GM19238 (cell line): ENCODE measurements around the gene FHAD1.

ENCODE experiments used
- DNase-seq: peaks from one replicate; pipeline ENCODE4 v3.0.0; 2011; ENCODE audit warnings: low spot score; ENCODE audit not compliant: insufficient read length

The FHAD1 gene

DNA sequence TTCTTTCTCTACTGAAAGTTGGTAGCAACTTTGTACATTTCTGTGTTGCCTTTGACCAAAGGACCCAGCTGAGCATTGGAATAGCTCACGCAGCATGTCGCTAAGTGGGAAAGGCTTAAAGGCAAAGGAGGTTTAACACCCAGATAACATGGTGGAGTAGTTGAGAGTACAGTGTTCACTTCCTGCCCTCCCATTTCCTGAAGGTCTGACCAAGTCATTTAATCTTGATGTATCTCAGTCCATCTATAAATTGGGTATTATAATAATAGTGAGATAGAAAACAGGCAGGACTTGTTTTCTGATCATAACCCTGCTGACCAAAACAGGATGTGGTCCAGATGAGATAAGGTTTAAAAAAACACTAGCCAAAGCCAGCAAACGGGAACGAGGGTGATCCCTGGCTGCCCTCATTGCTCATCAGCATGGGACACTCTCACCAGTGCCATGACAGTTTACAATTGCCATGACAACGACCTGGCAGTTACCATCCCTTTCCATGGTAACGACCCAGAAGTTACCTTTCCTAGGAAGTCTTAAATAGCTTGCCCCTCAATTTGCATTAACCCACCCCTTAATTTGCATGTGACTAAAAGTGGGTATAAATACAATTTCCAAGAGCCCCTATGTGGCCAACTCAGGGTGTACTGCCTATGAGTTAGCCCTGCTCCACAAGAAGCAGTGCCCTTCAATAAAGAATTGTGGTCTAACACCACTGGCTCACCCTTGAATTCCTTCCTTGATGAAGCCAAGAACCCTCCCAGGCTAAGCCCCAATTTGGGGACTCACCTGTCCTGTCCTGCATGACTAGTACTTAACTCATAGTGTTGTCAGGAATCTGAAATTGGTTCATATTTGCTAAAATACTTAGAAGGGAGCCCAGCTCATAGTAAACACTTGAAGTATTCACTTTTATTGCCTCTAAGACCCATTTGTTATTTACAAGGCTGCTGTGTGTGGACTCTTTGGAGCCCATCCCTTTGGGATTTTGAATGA, 28.4 kb upstream of the FHAD1 start:
- DNase-seq = no peak

DNA sequence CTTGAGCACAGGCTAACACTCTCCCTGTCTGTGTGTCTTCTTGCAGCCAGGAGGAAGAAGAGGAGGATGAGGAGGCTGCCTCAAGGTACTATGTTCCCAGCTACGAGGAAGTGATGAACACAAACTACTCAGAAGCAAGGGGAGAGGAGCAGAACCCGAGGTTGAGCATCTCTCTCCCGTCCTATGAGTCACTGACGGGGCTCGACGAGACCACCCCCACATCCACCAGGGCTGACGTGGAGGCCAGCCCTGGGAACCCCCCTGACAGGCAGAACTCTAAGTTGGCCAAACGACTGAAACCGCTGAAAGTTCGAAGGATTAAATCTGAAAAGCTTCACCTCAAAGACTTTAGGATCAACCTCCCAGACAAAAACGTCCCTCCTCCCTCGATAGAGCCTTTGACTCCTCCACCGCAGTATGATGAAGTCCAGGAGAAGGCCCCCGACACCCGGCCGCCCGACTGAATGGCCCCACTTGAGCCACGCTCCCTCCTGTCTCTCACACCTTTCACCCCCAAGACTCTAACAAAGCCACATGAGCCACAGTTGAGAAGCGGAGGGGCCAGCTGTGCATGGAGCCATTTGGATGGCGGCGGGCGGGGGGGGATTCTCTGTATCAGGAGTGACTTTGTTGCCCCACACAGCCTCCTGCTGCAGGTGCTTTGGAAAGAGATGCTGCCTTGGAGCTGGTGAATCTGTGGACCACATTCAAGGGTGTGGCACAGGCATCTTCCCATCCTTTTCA, 27.6 kb upstream of the FHAD1 start:
- DNase-seq = no peak

DNA sequence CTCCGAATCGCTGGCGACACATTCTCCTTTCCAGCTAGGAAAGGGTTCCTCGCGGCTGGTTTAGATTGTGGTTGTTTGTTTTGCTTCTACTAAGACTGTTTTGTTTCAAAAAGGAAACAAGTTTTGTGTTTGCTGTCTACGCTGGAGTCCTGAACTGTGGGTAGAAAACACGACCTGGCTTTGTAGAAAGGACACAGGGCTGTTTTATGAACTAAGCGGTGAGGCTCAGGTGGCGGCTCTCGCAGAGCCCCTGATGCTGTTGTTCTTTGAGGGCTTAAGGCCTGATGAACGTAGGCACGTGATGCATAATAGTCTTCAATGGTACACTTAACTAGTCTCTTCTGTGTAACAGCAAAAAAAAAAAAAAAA, 27.0 kb upstream of the FHAD1 start:
- DNase-seq = no peak

DNA sequence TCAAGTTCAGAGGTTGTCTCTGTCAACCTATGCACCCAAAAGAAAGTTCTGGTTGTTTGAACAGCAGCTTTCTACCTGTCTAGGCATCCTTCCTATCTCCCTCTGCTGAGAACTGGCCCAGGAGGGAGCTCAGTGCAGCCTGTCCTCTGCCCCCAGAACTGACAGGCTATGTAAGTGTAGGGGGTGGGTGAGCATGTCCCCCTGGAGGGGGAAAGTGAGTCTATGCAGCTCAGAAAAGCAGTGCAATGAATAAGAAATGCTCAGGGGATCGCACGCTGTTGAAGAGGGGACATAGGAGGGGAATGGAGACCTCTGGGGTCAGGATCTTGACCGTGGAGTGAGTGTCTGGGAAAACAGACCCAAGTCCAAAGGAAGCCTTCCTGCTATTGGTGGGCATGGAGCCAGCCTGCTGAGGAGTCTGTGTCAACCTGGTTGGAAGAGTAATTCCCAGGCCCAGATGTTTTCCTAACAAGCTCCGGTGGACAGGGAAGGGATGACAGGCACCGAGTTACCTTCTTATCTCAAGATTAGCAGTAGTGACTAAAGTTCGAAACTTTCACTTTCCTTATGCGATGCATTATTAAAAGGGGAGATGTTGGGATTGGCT, 26.1 kb upstream of the FHAD1 start:
- no peak for DNase-seq

DNA sequence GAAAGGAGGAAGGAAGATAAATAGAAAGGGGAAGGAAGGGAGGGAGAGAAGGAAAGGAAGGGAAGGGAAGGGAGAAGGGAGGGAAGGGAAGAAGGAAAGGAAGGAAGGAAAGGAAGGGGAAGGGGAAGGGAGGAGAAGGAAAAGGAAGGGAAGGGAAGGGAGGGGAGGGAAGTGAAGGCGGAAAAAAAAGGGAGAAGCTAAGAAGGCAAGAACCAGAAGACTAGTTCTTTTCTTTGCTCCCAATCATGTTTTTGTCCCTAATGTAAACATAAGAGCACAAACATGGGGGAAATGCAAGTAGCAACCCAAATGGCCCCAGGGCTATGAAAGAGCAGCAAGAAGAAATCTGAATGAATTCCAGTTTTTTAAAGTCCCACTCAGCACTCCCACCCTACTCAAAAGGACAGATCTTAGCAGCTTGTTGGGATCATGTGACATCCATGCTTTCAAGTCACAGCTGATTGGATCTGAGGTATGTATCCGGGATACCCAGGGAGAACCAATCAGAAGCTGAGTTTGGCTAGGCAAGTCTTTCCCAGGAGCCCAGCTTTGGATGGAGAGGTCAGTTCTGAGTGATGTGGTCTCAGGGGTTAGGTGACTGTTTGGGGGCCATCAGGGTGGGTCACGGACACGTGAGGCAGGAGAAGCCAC, 24.2 kb upstream of the FHAD1 start:
- no peak for DNase-seq

DNA sequence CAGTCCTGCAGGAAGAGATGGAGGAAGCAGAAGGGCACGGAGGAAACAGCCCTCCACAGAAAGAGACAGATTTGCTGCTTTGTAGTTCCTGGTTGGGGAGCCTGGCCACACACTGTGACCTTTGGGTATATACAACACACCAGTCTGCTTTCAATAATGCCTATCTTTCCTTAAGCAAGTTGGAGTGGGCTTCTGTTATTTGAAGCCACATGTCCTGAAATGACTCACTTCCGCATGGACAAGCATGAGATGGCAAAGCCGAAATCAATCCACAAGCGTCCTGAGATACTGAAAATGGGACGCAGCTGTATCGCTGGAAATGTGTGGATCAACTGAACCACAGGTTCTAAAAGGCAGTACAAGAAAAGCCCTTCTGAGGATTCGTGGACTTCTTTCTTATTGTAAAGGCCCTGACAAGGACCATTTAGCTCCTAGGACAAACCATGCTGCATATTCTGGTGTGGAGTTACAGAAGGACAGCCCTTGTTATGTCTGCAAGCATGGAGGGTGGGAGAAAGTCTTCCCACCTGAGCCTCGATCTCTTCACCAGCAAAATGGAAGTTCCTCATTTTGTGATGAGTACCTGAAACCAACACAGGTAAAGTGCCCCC, 22.7 kb upstream of the FHAD1 start:
- DNase-seq = no peak

DNA sequence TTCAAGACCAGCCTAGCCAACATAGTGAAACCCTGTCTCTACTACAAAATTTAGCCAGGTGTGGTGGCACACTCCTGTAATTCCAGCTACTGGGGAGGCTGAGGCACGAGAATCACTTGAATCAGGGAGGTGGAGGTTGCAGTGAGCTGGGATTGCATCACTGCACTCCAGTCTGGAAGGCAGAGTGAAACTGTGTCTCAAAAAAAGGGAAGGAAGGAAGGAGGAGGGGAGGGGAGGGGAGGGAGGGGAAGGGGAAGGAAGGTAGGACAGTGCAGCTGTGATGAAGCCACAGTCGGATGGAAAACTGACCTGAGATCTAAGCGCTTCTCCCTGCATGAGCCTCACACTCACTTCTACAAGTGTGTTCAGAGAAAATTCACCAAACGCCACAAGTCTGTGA, 22.0 kb upstream of the FHAD1 start:
- DNase-seq = no peak

DNA sequence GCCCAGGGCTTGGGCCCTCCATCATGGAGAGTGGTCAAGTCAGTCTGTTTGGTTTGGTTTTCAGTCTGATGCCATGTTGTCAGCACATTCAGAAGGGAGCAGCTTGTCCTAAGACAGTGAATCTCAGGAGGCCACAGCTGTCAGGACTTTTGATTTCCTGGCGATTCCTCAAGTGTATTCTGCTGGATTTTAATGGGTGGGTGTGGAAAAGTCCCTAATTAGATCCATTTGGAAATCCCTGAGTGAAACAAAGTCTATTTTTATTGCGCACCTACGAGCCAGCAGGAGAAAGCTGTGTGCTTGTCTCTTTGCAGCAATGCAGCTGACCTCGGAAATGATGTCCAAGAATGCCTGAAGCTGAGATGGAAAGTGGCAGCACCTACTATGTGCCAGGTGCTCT, 21.6 kb upstream of the FHAD1 start:
- no peak for DNase-seq

DNA sequence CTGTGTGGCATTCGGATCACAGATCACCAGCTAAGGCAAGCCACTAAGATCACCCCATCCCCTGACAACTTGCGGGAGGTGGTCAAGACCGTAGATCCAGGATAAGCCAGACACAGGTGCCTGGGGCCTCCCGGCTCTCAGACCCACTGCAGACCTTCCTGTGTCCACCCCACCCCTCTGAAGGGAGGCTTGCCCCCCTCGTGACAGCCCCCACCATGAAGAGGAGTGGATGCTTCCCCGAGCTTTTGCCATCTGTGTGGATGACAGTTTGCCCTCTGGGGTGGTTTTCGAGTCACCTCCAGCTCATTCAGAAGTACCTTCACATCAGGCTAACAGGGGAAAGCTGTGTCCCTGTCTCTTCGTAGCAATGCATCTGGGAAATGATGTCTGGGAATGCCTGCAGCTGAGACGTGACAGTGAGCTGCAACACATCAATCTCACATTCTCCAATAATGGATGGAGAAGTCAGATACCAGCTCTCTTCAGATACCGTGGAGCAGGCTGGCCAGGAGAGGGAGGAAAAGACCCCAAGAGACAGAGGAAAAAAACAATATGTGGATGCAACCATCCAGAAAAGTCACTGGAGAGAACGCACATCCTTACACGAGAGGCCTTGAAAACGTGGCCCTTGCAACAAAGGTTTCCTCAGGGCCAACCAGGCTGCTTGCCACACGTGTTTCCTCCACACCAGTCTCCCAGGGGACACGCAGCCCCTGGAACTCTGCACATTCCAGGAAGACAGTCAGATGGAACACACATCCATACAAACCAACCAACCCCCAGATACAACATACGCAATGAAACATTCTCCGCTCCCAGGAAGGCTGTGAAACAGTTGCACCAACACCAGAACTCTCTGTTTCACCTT, 20.4 kb upstream of the FHAD1 start:
- no peak for DNase-seq

DNA sequence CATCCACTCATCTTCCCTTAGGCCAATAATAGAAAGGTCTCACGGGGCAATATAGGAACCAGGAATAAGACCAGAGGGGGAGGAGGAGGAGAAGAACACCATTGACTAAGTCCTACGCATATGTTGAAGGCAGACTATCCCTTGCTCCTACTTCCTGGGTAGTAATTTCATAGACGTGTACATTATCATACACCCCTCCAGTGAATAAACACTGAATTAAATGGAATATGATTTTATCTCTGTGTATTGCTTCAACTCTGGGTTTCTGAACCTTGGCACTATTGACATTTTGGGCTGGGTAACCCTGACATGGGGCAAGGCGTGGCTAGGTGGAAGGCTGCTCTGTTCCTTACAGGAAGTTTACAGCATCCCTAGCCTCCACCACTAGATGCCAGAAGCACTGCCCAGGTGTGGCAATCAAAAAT, 17.3 kb upstream of the FHAD1 start:
- DNase-seq = no peak

DNA sequence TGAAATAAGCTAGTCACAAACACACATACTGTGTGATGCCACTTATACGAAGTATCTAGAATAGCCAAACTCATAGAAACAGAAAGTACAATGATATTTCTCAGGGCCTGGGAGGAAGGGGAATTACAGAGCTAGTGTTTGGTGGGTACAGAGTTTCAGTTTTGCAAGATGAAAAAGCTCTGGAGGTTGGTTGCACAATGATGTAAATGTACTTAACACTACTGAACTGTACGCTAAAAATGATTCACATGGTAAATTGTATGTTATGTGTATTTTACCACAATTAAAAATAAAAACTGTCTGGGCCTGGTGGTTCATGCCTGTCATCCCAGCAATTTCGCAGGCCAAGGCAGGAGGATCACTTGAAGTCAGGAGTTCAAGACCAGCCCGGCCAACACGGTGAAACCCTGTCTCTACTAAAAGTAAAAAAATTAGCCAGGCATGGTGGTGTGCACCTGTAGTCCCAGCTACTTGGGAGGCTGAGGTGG, 15.3 kb upstream of the FHAD1 start:
- DNase-seq = no peak

DNA sequence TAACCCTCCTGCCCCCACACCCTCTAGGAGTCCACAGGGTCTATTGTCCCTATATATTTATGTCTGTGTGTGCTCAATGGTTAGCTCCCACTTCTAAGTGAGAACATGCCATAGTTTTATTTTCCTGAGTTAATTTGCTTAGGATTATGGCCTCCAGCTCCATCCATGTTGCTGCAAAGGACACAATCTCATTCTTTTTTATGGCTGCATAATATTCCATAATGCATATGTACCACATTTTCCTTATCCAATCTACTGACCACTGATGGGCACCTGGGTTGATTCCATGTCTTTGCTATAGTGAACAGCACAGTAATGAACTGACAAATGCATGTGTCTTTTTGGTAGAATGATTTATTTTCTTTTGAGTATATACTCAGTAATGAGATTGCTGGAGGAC, 13.3 kb upstream of the FHAD1 start:
- DNase-seq = no peak

DNA sequence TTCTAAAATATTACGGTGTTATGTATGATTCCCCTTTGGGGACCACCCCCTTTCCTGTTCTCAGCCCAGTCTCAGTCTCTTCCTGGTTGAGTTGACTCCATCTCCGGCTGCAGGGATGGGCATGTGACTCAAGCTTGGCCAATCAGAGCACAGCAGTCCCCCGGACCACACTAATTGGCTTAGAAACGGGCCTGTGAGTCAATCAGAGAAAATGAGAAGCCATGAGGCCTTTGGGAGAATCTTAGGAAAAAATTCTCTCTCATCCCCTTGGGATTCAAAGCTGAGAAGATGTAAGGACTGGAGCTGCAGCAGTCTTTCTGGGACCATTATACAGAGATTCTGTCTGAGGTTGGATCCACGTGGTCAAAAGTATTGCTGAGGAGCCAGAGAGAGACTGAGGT, 10.7 kb upstream of the FHAD1 start:
- no peak for DNase-seq

DNA sequence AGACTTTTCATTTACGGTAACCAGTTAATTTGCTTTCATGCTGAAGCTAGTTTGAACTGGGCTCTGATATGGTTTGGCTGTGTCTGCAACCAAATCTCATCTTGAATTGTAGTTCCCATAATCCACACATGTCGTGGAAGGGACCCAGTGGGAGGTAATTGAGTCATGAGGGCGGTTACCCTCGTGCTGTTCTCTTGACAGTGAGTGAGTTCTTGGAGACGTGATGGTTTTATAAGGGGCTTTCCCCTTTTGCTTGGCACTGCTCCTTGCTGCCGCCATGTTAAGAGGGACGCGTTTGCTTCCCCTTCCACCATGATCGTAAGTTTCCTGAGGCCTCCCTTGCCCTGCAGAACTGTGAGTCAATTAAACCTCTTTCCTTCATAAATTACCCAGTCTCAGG, 10.3 kb upstream of the FHAD1 start:
- no peak for DNase-seq

DNA sequence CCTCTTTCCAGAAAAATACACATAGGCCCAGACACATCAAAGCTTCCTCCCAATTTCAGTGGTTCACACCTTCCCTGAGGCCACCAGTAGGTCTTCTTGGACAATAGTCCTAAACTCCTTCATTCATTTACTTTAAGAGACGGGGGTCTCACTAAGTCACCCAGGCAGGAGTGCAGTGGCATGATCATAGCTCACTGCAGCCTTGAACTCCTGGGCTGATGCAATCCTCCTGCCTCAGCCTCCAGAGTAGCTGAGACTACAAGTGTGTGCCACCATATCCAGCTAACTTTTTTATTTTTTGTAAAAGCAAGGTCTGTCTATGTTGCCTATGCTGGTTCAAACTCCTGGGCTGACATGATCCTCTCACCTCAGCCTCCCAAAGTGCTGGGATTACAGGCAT, 8.2 kb upstream of the FHAD1 start:
- no peak for DNase-seq

DNA sequence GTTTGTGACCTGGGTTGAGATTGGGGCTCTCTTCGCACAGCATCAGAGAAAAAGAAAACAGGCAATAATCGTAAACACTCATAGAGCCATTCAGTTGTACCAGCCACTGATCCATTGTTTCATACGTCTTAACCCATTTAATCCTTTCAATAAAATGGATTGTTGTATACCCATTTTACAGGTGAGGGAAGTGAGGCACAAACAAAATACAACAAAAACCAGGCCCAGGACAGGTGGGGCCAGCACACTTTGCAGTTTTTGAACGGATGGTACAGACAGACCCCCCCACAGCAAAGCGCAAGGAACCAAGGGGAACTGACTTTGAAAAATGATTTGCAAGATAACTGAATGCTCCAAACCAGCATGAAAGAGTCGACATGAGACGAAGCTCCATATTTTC, 4.3 kb upstream of the FHAD1 start:
- DNase-seq = no peak

DNA sequence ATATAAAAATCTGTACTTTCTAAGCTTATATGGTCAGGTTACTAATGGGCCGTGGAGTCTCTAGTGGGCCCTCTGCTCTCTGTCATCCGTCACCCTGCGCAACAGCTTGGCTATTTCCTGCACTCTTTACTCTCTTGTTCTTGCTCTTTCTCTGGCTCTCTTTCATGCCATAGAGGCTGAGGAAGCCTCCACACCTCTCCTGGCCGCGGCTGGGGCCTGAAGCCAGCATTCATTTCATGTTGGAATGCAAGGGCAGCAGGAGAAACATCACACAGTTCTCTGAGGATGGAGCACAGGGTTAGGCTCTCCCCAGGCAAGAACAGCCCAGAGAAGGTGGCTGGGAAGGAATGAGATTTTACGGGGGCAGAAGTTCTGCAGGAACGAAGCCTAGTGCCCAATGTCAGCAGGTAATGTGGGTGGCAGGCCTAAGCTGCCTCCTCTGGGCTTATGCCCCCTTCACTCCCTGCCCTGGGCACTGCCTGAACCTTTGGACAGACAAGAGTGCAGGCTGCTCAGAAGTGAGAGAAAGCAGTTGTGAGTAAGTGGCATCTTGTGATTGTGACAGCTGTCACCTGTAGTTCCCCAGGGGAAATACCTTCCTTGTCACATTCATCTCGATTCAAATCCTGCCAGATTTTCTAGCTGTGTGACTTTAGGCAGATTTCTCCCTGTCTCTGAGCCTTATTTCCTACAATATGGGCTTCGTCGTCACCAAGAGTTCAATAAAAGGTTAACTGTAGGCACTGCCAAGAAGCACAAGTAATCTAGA, 3.6 kb upstream of the FHAD1 start:
- no peak for DNase-seq

DNA sequence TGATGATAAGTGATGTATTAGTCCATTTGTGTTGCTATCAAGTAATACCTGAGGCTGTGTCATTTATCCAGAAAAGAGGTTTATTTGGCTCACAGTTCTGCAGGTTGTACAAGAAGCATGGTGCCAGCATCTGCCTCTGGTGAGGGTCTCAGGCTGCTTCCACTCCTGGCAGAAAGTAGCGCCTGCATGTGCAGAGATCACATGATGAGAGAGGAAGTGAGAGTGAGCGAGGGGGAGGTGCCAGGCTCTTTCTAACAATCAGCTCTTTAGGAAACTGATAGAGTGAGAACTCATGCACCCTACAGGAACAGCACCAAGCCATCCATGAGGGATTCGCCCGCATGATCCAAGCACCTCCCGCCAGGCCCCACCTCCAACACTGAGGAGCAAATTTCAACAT, 2.2 kb upstream of the FHAD1 start:
- no peak for DNase-seq

DNA sequence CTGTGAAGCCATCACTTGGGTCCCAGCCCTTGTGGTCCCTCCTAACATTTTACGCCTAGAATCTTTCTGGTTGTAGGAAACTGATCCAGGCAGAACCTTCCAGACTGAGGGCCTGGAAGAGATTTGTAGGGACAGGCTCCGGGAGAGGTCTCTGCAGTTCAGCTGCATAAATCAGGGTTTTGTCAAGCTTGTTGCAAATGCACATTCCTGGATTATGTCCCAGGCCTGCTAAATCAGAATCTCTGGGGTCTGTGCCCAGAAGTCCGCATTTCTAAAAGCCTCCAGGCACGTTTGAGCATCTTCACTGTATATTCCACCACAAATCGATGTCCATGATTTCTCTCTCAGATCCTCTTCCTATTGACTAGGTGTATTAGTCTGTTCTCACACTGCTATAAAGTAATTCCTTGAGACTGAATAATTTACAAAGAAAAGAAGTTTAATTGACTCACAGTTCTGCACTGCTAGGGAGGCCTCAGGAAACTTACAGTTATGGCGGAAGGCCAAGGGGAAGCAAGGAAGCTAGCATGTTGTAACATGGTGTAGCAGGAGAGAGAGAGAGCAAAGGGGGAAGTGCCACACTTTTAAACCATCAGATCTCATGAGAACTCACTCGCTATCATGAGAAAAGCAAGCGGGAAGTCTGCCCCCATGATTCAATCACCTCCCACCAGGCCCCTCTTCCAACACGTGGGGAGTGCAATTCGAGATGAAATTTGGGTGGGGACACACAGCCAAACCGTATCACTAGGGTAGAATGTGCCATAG, 1.2 kb upstream of the FHAD1 start:
- DNase-seq = no peak
